GM12801 (cell line): ENCODE measurements around the gene NUFIP2.

ENCODE experiments used
- CTCF ChIP-seq: IDR thresholded peaks from one replicate; pipeline ENCODE4 v1.5.1; 2011; ENCODE audit warnings: control low read depth; ENCODE audit not compliant: insufficient read length; ENCODE audit errors: extremely low read depth

Gene NUFIP2

DNA sequence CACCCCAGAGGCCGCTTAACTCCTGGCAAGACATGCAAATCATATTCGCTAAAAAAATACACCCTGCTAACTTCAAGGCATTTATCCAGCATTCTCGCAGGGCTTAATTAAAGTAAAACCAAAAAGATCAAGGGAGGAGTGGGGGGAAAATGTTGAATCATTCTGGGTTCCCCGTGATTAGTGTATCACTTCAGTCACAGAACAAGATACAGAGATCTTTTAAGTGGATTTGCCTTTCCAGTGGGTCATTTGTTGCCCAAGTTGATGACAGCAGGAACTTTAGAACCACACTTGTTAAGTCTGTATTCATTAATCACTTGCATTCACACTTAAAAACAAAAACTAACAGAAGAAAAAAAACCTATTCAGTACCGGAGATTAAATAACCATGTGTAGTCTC, 30.0 kb downstream of the NUFIP2 start:
- TF ChIP-seq CTCF = no peak

DNA sequence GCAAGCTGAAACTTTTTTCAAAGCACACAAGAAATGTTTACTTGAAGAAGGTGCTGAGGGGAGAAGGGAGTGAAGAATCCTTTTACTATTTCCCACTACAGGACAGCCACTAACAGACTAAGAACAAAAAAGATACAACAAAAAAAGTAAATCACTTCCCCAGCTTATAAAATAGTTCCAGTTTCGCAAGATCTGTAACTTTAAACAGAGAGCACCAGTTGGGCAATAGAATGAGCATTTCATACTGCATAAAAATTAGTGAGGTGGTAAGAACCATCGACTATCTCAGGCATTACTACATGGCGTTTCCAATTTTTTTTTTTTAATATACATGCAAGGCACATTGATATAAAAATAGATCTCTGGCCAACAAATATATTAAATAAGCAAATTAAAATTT, 36.2 kb downstream of the NUFIP2 start:
- no peak for TF ChIP-seq CTCF

DNA sequence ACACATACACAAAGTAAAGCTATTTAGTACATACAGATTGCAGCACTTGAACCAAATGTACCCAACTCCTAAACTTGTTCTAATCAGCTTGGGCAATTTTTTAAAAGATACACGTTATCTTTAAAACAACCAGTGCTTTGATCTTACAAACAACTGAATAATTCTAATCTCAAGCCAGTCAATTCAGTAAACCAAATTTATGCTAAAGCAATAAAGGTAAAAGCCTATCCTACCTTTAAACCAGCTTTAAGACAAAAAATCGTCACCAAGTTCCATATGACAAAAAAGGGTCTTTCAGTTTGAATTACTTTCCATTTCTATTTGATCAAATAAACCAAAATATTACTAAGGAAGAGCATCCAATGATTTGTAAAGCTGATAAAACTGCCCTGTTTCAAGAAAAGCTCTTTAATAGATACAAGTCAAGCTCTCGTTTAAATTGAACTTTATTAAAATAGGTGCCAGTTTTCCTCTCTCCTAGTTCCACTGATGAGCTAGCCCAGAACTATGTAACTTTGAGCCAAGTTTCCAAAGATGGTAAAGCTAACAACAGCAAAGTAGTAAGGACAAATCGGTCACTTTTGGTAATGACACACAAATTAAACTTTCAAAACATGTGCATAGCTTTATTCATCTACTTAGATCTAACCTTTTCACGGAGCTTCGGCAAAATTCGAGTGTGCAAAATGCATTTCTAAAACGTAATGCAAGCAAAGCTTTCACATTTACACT, 37.0 kb downstream of the NUFIP2 start:
- TF ChIP-seq CTCF = no peak

GRCh38 chr17:29255926-29256522, 37.9 kb downstream of the NUFIP2 start:
- no peak for TF ChIP-seq CTCF

DNA sequence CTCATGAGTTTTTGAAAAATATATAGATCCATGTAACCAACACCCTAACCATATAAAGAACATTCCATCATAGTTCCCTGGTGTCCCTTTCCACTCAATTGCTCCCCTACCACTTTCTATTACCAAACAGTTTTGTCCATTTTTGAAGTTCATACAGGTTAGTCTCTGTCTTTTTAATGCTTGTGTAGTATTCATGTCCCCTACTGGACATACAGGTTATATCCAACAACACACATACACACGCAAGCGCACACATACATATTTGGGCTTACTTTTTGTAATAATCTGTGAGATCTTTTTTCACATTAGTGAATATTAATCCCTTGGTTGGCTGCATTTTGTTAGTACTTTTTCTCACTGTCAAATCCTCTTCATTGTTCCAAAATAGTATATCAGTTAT, 40.9 kb downstream of the NUFIP2 start:
- no peak for TF ChIP-seq CTCF

DNA sequence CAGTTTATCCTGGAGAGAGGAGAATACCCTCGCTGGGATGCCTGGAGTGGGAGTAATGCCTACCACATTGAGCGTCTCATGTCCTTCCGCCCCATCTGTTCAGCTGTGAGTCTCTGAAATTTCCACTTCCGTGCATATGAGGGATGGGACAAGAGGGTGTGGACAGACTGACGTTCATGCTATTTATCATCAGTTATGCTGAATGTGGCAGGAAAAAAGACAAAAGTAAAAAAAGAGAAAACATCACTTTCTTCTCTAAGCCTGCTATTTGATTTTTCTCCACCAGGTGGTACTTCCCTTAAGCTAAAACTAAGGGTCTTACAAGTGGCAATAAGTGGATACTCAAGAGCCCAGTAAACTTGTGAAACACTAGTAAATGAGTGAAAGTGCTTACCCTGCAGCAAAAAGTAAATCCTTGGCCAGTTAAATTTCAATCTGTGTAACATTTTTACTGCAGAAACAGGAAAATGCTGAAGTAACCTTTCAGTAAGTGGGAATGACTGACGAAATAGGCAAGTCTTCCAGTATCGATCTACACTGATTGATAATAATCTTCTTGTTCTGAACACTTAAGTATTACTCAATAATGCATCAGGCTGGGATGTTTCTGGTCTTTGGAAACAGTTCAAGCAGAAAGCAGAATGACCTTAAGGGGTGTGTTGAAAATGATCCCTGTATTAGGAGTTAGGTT, 41.7 kb downstream of the NUFIP2 start:
- no peak for TF ChIP-seq CTCF

GRCh38 chr17:29251184-29251583, 42.8 kb downstream of the NUFIP2 start:
- TF ChIP-seq CTCF = no peak
